Natural killer cell (primary cell): Measurements from ENCODE around the gene TCP11. TPM values are rescaled to one million over a fixed set of nuclear protein-coding genes. Genes with fewer than 3 reads are reported as not detected.

Experiments
- ATAC-seq, 3 donors: fragments of 150-1000 bp in 2 of 3; fragments of 200-7000 bp in 1 of 3; cut with Tn5 transposase; 1 replicate in 1 of 3; 2 replicates in 2 of 3; pipeline ENCODE4 v1.10.0; 2021; ENCODE audit warnings: mild to moderate bottlenecking in 2 of 3, moderate library complexity in 2 of 3
- DNase-seq, 2 donors: peaks; one replicate each; pipeline versions ENCODE4 v3.0.0 to v3.0.0-alpha.2; 2013 to 2021; ENCODE audit warnings: mixed read lengths in 1 of 2
- H3K27ac ChIP-seq: one replicate; pipeline ENCODE4 v1.5.1; 2013; ENCODE audit warnings: mild to moderate bottlenecking, low read length
- H3K27me3 ChIP-seq: one replicate; pipeline ENCODE4 v1.6.1; 2013; ENCODE audit warnings: low read length; ENCODE audit not compliant: control insufficient read depth, insufficient read depth
- H3K36me3 ChIP-seq: one replicate; pipeline ENCODE4 v1.6.1; 2013; ENCODE audit warnings: low read length; ENCODE audit not compliant: control insufficient read depth, insufficient read depth
- H3K4me1 ChIP-seq: one replicate; pipeline ENCODE4 v1.6.1; 2013; ENCODE audit warnings: low read length; ENCODE audit not compliant: control insufficient read depth, insufficient read depth
- H3K4me3 ChIP-seq: one replicate; pipeline ENCODE4 v1.5.1; 2013; ENCODE audit warnings: low read length
- H3K9me3 ChIP-seq: one replicate; pipeline ENCODE4 v1.6.1; 2013; ENCODE audit warnings: low read length; ENCODE audit not compliant: control insufficient read depth, insufficient read depth
- H3K27ac Mint-ChIP-seq, 2 donors: one replicate each; pipeline ENCODE4 v1.8.0; 2022; ENCODE audit warnings: mild to moderate bottlenecking in 2 of 2, mixed read lengths in 2 of 2, moderate library complexity in 1 of 2
- H3K27me3 Mint-ChIP-seq, 2 donors: one replicate each; pipeline ENCODE4 v1.8.0; 2022; ENCODE audit warnings: low read depth in 2 of 2, mixed read lengths in 2 of 2
- H3K36me3 Mint-ChIP-seq: one replicate; pipeline ENCODE4 v1.8.0; 2022; ENCODE audit warnings: mixed read lengths
- H3K4me1 Mint-ChIP-seq, 2 donors: one replicate each; pipeline ENCODE4 v1.8.0; 2022; ENCODE audit warnings: mixed read lengths in 2 of 2
- H3K4me3 Mint-ChIP-seq: one replicate; pipeline ENCODE4 v1.8.0; 2022; ENCODE audit warnings: mild to moderate bottlenecking, moderate library complexity, mixed read lengths
- H3K9me3 Mint-ChIP-seq, 2 donors: one replicate each; pipeline ENCODE4 v1.8.0; 2022; ENCODE audit warnings: mixed read lengths in 2 of 2
- CTCF ChIP-seq: fragments of 200-600 bp; IDR thresholded peaks from one replicate; pipeline ENCODE4 v1.8.0; 2022; ENCODE audit warnings: antibody characterized with exemption
- WGBS: methylation state at CpG from one replicate; pipeline ENCODE4 v1.1.7; 2013; ENCODE audit warnings: missing lambda C conversion rate; ENCODE audit not compliant: insufficient coverage; 5-methylcytosine and 5-hydroxymethylcytosine counted together
- intact Hi-C: fragments of 100-400 bp; cut with micrococcal nuclease; formaldehyde crosslinking; loops from one replicate; pipeline ENCODE4 v1.14.2; 2022
- total RNA-seq, 4 donors: library from RNA; stranded (reverse); fragments of 120-200 nt in 1 of 4; gene quantifications; one replicate each; pipeline versions ENCODE4 v1.2.3 to v1.2.4, GENCODE V29; 2013 to 2022

Gene TCP11
- total RNA-seq, 3 donors from 2014 or later (not counting 1 experiment from before 2014, with no cell fraction given): not detected

- ATAC-seq (no peak), DNase-seq (no peak)
- no peak overlapping the region for H3K27ac Mint-ChIP-seq
- 75% methylated on average over 1 of the region's 1 CpG for WGBS
- no peaks in the 10 kb centered on the region for H3K9me3 Mint-ChIP-seq
- H3K27me3 Mint-ChIP-seq: peaks cover 17 to 21% of the 10 kb centered on the region in 2 donors
- H3K4me1 Mint-ChIP-seq: peaks cover under 1 to 5% of the 10 kb centered on the region in 2 donors
- Histone ChIP-seq H3K27ac (no peak overlapping the region), H3K27me3 (no peaks in the 10 kb centered on the region), H3K36me3 (no peaks in the 10 kb centered on the region), H3K4me1 (peaks cover 5% of the 10 kb centered on the region), H3K9me3 (no peaks in the 10 kb centered on the region), H3K4me3 (no peak overlapping the region)
- no peaks in the 10 kb centered on the region for H3K36me3 Mint-ChIP-seq
- no peak overlapping the region for H3K4me3 Mint-ChIP-seq
- intact Hi-C loops: no loop called here
- TF ChIP-seq CTCF: no peak
These were observed 44.8 kb upstream of the TCP11 start for GRCh38 chr6:35185971-35186370.

GRCh38 chr6:35185302-35185681 lies 44.2 kb upstream of the TCP11 start:
- Histone ChIP-seq H3K27ac (no peak overlapping the region), H3K4me1 (no peaks in the 10 kb centered on the region), H3K36me3 (no peaks in the 10 kb centered on the region), H3K4me3 (no peak overlapping the region), H3K9me3 (no peaks in the 10 kb centered on the region), H3K27me3 (no peaks in the 10 kb centered on the region)
- Mint-ChIP-seq H3K27ac (no peak overlapping the region), H3K27me3 (peaks cover 17 to 21% of the 10 kb centered on the region in 2 donors), H3K9me3 (no peaks in the 10 kb centered on the region), H3K4me3 (no peak overlapping the region), H3K4me1 (no peaks in the 10 kb centered on the region), H3K36me3 (no peaks in the 10 kb centered on the region)
- intact Hi-C loops: no loop called here
- 45% methylated on average over 3 of the region's 6 CpGs for WGBS
- no peak for TF ChIP-seq CTCF
- ATAC-seq (no peak), DNase-seq (no peak)

DNA sequence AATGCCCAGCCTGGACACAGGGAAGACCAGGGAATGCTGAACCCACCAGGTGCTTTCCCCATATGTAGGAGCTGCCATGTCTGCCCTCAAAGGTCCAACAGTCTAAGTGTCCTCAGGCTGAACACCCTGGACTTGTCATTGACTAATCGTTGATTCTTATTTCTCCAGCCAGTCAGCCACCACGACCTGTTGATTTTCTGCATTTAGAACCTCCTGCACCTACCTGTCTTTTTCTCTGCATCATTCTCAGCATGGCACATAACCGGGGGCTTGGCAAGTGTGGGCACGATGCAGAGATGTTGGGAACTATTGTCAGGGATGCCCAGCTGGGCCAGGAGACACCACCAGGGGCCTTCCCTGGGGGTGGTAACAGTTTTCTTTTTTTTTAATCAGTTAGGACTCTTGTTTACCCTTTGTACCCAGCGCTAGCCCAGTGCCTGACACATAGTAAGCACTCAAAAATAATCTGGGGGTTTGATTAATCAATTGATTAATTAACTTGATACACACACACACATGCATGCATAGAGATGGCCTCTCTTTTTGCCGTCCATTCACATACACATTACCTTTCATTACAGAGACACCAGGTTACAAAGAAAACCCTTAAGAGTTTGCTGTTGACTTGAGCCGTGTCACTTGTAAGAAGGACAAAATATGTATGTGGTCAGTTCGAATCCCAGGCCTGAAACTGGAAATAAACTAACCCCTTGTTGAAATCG lies 43.6 kb upstream of the TCP11 start:
- no peaks in the 10 kb centered on the region for H3K9me3 Mint-ChIP-seq
- intact Hi-C loops: no loop called here
- H3K27ac ChIP-seq: no peak overlapping the region
- no peaks in the 10 kb centered on the region for H3K9me3 ChIP-seq
- no peaks in the 10 kb centered on the region for H3K36me3 Mint-ChIP-seq
- H3K4me3 Mint-ChIP-seq: no peak overlapping the region
- H3K36me3 ChIP-seq: no peaks in the 10 kb centered on the region
- no peak overlapping the region for H3K4me3 ChIP-seq
- H3K4me1 Mint-ChIP-seq: no peaks in the 10 kb centered on the region
- H3K4me1 ChIP-seq: no peaks in the 10 kb centered on the region
- no peak overlapping the region for H3K27ac Mint-ChIP-seq
- 71% methylated on average over 7 of the region's 9 CpGs for WGBS
- ATAC-seq (no peak), DNase-seq (no peak)
- no peak for TF ChIP-seq CTCF
- H3K27me3 Mint-ChIP-seq: peaks cover 17 to 21% of the 10 kb centered on the region in 2 donors
- no peaks in the 10 kb centered on the region for H3K27me3 ChIP-seq

DNA sequence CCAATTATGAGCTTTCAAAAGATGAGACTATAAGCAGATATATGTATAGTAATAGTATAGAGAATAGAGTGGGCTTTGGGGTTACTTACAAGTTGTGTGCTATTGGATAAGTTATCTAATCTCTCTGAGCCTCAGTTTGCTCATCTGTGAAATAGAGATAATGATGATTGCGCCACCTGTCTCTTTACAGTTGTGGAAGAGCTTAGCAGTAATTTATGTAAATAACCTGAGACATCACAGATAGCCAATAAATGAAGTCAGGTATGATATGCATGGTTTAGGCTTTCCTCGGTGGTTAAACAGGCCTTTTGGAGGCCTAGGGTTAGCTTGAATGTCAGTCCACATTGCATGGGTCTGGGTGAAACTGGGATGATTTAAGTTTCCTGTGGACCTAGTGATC lies 42.8 kb upstream of the TCP11 start:
- Histone ChIP-seq H3K27me3 (no peaks in the 10 kb centered on the region), H3K4me3 (no peak overlapping the region), H3K36me3 (no peaks in the 10 kb centered on the region), H3K4me1 (no peaks in the 10 kb centered on the region), H3K27ac (no peak overlapping the region), H3K9me3 (no peaks in the 10 kb centered on the region)
- TF ChIP-seq CTCF: no peak
- ATAC-seq (no peak), DNase-seq (no peak)
- Mint-ChIP-seq H3K9me3 (no peaks in the 10 kb centered on the region), H3K27me3 (peaks cover 17 to 21% of the 10 kb centered on the region in 2 donors), H3K4me1 (no peaks in the 10 kb centered on the region), H3K4me3 (no peak overlapping the region), H3K36me3 (no peaks in the 10 kb centered on the region), H3K27ac (no peak overlapping the region)
- 87% methylated on average over 2 of the region's 2 CpGs for WGBS
- intact Hi-C loops: no loop called here
